Measurements from ENCODE around the gene AMIGO1.

DNA sequence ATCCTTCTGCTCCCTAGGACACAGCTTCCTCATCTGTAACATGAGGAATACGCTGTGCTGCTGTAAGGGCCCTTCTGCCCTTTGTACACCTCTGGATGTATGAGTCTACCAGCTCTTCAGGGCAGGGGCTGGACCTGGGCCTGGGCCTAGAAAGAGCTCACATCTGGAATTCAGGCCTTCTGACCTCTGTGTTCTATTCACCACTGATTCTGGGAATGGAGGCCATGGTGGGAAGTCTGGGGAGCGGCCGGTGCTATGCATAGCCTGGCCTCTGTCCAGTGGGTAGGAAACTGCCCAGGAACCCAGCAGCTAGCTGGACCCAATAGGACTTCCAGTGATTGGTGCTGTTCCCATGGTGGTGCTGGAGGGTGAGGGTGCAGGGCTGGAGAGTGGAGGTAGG lies 19.2 kb upstream of the AMIGO1 start:
- TF ChIP-seq, protein P1, sequence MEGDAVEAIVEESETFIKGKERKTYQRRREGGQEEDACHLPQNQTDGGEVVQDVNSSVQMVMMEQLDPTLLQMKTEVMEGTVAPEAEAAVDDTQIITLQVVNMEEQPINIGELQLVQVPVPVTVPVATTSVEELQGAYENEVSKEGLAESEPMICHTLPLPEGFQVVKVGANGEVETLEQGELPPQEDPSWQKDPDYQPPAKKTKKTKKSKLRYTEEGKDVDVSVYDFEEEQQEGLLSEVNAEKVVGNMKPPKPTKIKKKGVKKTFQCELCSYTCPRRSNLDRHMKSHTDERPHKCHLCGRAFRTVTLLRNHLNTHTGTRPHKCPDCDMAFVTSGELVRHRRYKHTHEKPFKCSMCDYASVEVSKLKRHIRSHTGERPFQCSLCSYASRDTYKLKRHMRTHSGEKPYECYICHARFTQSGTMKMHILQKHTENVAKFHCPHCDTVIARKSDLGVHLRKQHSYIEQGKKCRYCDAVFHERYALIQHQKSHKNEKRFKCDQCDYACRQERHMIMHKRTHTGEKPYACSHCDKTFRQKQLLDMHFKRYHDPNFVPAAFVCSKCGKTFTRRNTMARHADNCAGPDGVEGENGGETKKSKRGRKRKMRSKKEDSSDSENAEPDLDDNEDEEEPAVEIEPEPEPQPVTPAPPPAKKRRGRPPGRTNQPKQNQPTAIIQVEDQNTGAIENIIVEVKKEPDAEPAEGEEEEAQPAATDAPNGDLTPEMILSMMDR (IDR thresholded peaks at IDR 0.05; ENCODE audit: borderline replicate concordance, extremely low read depth, low read length, poor library complexity, severe bottlenecking), result no peak
- no peak for TF ChIP-seq EZH2 (IDR thresholded peaks at IDR 0.05; ENCODE audit: borderline replicate concordance, low read depth, low read length, severe bottlenecking)
